Neural cell (in vitro differentiated cells): ENCODE results near the gene PUSL1.

ENCODE experiments used
- CTCF ChIP-seq: fragments of 450-650 bp; IDR thresholded peaks from 2 replicates; pipeline ENCODE4 v1.5.1; 2014; ENCODE audit warnings: antibody characterized with exemption, mild to moderate bottlenecking, moderate library complexity; ENCODE audit not compliant: poor library complexity, severe bottlenecking
- RAD21 ChIP-seq: fragments of 450-650 bp; conservative IDR thresholded peaks from 2 replicates; pipeline ENCODE4 v1.6.1; 2014; ENCODE audit warnings: antibody characterized with exemption, mild to moderate bottlenecking, moderate library complexity
- TAF1 ChIP-seq: IDR thresholded peaks from 2 replicates; pipeline ENCODE4 v1.6.1; 2012; ENCODE audit warnings: low read depth

DNA sequence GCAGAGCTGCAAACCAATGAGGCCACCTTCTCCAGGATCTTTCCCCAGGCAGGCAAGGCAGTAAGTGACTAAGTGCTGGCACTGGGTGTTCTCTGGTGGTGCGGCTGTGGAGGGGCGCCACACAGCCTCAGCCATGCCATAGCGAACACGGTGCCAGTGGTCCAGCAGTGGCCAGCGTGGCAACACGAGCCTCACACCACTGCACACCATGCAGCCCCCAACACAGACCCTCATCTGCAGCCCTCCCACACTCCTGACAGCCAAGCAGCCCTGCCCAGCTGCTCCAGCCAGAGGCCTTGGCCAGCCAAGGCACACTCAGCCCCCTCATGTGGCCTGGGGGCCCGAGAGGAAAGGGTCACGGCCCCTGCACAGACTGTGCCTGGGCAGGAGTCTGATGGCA lies 13.1 kb downstream of the PUSL1 start:
- TF ChIP-seq RAD21 (no peak), CTCF (no peak), TAF1 (no peak)
